Activated CD4-positive, alpha-beta T cell treated with anti-CD3 and anti-CD28 coated beads, Interleukin-2, Interleukin-6, amounts not matched to agents 100 ng/mL and 50 ng/mL, durations not matched to agents 16 hours and 8 hours (primary cell): ENCODE results near the gene GUCY1A1.

Source experiments
- DNase-seq: peaks from one replicate; pipeline ENCODE4 v3.0.0-alpha.2; 2020

The GUCY1A1 gene

DNA sequence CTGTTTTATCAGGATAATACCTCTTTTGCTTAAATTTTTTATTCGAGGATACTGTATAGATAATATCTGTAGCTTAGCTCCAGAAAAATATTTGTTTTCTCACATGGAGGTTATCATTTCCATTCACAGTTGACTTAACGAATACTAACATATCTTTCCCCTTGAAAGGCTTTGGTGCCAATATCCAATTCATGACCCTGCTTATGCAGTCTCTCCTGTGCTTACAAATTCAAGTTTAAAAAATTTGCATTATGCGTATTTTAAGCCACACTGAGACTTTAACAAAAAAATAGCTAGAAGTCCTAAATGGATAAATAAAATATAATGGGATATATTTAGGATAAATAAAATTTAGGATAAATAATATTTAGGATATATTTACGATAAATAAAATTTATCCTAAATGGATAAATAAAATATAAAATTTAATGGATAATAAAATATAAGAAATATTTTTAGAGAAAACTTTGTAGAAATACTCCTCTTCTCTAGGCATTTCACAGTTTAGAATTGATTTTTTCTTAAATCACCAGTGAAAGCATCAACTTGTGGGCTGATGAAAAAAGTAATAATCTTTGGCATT, 114.7 kb downstream of the GUCY1A1 start:
- no peak for DNase-seq
